GM12801 (cell line): ENCODE data around the gene MON1B.

Experiments
- TF ChIP-seq, protein P1 (sequence below): IDR thresholded peaks from one replicate; pipeline ENCODE4 v1.5.1; 2011; ENCODE audit warnings: control low read depth; ENCODE audit not compliant: insufficient read length; ENCODE audit errors: extremely low read depth

The MON1B gene

DNA sequence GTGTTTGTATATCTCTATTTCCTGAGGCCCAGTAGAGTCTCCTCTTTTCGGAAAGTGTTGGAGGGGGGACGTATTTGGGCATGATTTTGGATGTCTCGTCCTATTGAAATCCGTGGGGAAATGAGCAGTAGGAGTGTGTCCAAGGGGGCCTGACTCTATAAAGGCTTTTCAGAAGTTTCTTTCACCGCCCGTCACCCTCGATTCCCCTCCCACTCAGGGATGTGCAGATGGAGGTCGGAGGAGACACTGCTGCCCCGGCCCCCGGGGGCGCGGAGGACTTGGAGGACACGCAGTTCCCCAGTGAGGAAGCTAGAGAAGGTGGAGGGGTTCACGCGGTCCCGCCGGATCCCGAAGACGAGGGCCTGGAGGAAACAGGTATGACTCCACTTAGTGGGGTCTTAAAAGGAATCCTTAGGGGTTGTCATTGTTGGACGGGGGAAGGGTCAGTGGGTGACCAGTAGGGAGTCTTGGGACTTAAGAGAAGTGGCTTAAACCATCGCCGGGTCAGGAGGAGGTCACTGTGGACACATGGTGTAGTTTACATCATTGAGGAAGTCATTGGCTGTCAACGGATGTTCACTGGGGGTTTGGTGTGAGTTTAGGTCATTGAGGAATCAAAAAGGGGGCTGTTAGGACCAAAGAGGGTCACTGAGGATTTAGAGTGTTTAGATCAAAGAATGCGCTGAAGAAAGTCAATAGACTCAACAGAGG is 424 bp downstream of the MON1B start:
- TF ChIP-seq, protein P1, sequence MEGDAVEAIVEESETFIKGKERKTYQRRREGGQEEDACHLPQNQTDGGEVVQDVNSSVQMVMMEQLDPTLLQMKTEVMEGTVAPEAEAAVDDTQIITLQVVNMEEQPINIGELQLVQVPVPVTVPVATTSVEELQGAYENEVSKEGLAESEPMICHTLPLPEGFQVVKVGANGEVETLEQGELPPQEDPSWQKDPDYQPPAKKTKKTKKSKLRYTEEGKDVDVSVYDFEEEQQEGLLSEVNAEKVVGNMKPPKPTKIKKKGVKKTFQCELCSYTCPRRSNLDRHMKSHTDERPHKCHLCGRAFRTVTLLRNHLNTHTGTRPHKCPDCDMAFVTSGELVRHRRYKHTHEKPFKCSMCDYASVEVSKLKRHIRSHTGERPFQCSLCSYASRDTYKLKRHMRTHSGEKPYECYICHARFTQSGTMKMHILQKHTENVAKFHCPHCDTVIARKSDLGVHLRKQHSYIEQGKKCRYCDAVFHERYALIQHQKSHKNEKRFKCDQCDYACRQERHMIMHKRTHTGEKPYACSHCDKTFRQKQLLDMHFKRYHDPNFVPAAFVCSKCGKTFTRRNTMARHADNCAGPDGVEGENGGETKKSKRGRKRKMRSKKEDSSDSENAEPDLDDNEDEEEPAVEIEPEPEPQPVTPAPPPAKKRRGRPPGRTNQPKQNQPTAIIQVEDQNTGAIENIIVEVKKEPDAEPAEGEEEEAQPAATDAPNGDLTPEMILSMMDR = no peak

GRCh38 chr16:77193377-77193776 is 2.4 kb downstream of the MON1B start:
- TF ChIP-seq, protein P1 = no peak

DNA sequence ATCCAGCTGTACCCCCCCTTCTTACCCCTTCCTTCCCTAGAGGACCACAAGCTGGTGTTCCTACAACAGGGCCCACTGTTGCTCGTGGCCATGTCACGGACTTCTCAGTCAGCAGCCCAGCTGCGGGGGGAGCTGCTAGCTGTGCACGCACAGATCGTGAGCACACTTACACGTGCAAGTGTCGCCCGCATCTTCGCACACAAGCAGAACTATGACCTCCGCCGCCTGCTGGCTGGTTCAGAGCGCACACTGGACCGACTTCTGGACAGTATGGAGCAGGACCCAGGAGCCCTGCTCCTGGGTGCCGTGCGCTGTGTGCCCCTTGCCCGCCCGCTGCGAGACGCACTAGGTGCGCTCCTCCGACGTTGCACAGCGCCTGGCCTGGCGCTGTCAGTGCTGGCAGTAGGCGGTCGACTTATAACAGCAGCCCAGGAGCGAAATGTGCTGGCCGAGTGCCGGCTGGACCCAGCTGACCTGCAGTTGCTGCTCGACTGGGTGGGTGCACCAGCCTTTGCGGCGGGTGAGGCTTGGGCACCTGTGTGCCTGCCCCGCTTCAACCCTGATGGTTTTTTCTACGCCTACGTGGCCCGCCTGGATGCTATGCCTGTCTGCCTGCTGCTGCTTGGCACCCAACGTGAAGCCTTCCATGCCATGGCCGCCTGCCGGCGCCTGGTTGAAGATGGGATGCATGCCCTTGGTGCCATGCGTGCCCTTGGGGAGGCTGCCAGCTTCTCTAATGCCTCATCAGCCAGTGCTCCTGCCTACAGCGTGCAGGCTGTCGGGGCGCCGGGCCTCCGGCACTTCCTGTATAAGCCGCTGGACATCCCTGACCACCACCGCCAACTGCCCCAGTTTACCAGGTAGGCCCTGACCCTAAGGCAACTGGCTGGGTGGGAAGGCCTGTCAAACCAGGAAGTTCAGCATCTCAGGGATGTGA is 3.6 kb downstream of the MON1B start:
- TF ChIP-seq, protein P1 = no peak

- TF ChIP-seq, protein P1 = no peak
These were observed 4.4 kb downstream of the MON1B start for GRCh38 chr16:77195411-77195810.

GRCh38 chr16:77197747-77198146 is 6.8 kb downstream of the MON1B start:
- TF ChIP-seq, protein P1 = no peak

- TF ChIP-seq, protein P1 = no peak
These were observed 8.2 kb downstream of the MON1B start, which contains the start of gene SYCE1L for GRCh38 chr16:77199211-77199610. SYCE1L (plus strand) TSS chr16:77199408; CDS start chr16:77199452, 44 bp downstream.

DNA sequence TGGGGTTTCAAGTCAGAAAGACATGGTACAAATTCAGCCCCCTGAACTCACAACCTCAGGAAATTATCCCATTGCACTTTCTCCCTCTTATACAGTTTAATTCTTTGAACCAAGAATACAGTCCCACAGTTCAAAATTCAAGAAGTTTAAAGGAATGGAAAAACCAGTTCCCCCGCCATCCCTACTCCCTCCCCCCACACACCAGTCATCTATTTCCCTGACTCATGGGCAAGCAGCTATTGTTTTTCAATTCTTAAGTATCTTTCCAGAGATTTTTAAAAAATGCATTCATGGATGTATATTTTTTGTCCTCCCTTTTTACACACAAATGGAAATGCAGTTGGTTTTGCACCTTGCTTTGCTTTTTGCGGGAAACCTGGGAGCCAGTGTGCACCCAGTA is 15.5 kb downstream of the MON1B start:
- TF ChIP-seq, protein P1 = no peak
